ENCODE results near the gene KCNC1. TPM values are rescaled to one million over a fixed set of nuclear protein-coding genes. Genes with fewer than 3 reads are reported as not detected.

The KCNC1 gene
- total RNA-seq, 5 donors from 2014 or later (not counting 1 experiment from before 2014, with no cell fraction given) = not detected

DNA sequence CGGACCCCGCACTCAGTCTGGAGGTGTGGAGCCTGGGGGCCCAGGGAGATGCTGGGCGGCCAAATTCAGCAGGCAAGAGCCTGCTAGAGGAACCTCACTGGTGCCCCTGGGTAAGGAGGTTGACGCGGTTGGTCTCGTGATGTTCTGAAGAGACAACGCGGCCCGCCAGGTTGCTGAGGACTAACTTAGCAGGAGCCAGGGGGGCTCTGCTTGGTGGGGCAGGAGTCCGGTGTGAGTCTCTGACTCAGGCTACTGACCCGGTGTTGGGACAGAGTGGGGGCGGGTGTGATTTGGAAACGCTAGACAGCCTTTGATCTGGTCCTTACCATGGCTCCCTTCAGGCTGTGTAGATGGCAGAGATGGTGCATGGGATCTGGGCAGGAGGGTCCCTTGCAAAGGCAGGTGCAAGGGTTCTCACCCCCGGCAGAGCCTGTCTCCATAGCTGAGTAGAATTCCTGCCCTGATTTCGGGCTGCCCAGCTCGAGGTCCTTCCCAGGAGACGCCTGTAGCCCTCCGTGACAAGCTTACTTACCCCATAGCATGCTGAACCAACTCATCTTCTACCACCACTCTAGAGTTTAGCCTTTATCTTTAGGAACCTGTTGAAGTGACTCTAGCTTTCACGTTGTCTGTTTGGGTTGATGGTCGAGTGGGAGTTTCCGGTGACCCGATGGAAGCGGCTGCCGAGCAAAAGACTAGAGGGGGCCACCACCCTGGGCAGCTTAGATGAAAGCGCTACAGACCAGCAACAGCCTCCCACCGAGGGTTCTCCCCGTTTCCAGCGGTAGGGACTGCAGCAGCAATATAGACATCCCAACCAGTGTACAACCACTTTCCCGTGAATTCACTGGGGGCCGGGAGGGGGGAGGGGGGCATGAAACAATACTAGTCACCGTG is 38.4 kb downstream of the KCNC1 start:
- H3K36me3 Mint-ChIP-seq = no peaks in the 10 kb centered on the region
- H3K9me3 Mint-ChIP-seq = no peaks in the 10 kb centered on the region
- H3K36me3 ChIP-seq (ENCODE audit: control insufficient read depth in 2 of 2, extremely low read depth in 1 of 2, insufficient read depth in 1 of 2, low read length in 1 of 2) = no peaks in the 10 kb centered on the region
- no peaks in the 10 kb centered on the region for H3K27me3 Mint-ChIP-seq
- DNase-seq = no peak
- no peak overlapping the region for H3K27ac Mint-ChIP-seq
- no peaks in the 10 kb centered on the region for H3K4me1 Mint-ChIP-seq
- no peaks in the 10 kb centered on the region for H3K27me3 ChIP-seq (replicated peaks in 1 of 2; ENCODE audit: control insufficient read depth in 2 of 2, extremely low read depth in 1 of 2, insufficient read depth in 2 of 2, low read length in 1 of 2)
- ATAC-seq (replicated peaks in 1 of 4) = no peak
- no peaks in the 10 kb centered on the region for H3K4me1 ChIP-seq (ENCODE audit: control insufficient read depth in 1 of 2, extremely low read depth in 1 of 2, insufficient read depth in 2 of 2, low read length in 2 of 2)
- WGBS (ENCODE audit: insufficient coverage) = 84% methylated on average over 19 of the region's 31 CpGs
- H3K27ac ChIP-seq (ENCODE audit: low read length) = no peak overlapping the region
- no peak overlapping the region for H3K4me3 Mint-ChIP-seq
- POLR2A ChIA-PET = no interaction called here
- no peak overlapping the region for H3K4me3 ChIP-seq (ENCODE audit: control insufficient read depth in 1 of 2, extremely low read depth in 1 of 2, low read length in 1 of 2)
- CTCF ChIA-PET = no interaction called here
- no peaks in the 10 kb centered on the region for H3K9me3 ChIP-seq

GRCh38 chr11:17773674-17774073 is 39.1 kb downstream of the KCNC1 start:
- Histone ChIP-seq H3K4me1 (ENCODE audit: control insufficient read depth in 1 of 2, extremely low read depth in 1 of 2, insufficient read depth in 2 of 2, low read length in 2 of 2) (no peaks in the 10 kb centered on the region), H3K27ac (ENCODE audit: low read length) (no peak overlapping the region), H3K36me3 (ENCODE audit: control insufficient read depth in 2 of 2, extremely low read depth in 1 of 2, insufficient read depth in 1 of 2, low read length in 1 of 2) (no peaks in the 10 kb centered on the region), H3K27me3 (replicated peaks in 1 of 2; ENCODE audit: control insufficient read depth in 2 of 2, extremely low read depth in 1 of 2, insufficient read depth in 2 of 2, low read length in 1 of 2) (no peaks in the 10 kb centered on the region), H3K9me3 (no peaks in the 10 kb centered on the region), H3K4me3 (ENCODE audit: control insufficient read depth in 1 of 2, extremely low read depth in 1 of 2, low read length in 1 of 2) (no peak overlapping the region)
- no peak overlapping the region for H3K4me3 Mint-ChIP-seq
- CTCF ChIA-PET = no interaction called here
- no peaks in the 10 kb centered on the region for H3K4me1 Mint-ChIP-seq
- no peak overlapping the region for H3K27ac Mint-ChIP-seq
- POLR2A ChIA-PET = no interaction called here
- H3K9me3 Mint-ChIP-seq = no peaks in the 10 kb centered on the region
- H3K27me3 Mint-ChIP-seq = no peaks in the 10 kb centered on the region
- no CpG with 5 or more reads among the region's 6 CpGs for WGBS (ENCODE audit: insufficient coverage)
- no peak for DNase-seq
- ATAC-seq (replicated peaks in 1 of 4) = no peak
- H3K36me3 Mint-ChIP-seq = no peaks in the 10 kb centered on the region

DNA sequence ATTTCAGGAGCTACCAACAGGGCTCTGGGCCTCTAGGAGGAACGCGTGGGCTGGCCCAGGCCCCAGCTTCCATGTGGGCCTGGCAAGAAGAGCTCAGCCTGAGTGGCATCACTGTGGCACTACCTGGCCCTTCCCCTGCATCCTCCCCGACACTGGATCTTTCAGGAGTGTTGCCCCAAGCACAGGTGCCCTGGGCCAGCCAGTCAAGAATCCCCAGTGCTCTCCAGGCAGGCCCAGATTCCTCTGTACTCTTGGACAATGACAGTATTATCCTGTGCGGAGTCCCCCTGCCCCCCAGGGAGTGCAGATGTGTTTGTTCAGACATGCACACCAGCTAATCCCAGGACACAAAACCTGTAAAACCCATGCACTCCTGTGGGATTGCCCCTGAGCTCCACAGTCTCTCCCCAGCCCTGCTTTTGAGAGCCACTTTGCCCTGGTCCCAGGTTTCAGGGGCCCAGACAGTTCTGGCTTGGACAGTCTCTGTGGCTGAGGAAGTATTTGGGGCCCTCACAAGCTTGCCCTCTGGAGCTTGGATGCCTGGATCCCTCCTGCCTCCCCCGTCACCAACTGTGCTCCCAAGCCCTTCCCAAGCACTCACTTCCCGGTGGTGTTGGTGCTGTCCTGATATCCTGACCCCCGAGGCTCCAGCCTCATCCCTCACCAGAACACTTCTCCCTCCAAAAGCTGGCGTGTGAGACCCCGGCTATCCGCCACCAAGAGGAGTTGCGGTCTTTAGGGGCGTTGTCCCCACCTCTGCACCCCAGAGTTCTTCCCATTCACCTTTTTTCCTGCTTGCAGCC is 39.9 kb downstream of the KCNC1 start:
- no peaks in the 10 kb centered on the region for H3K9me3 ChIP-seq
- H3K27ac ChIP-seq (ENCODE audit: low read length) = no peak overlapping the region
- no peak overlapping the region for H3K27ac Mint-ChIP-seq
- POLR2A ChIA-PET = no interaction called here
- no peaks in the 10 kb centered on the region for H3K4me1 ChIP-seq (ENCODE audit: control insufficient read depth in 1 of 2, extremely low read depth in 1 of 2, insufficient read depth in 2 of 2, low read length in 2 of 2)
- CTCF ChIA-PET = no interaction called here
- H3K27me3 ChIP-seq (replicated peaks in 1 of 2; ENCODE audit: control insufficient read depth in 2 of 2, extremely low read depth in 1 of 2, insufficient read depth in 2 of 2, low read length in 1 of 2) = no peaks in the 10 kb centered on the region
- no peaks in the 10 kb centered on the region for H3K36me3 Mint-ChIP-seq
- DNase-seq = no peak
- 79% methylated on average over 7 of the region's 12 CpGs for WGBS (ENCODE audit: insufficient coverage)
- no peaks in the 10 kb centered on the region for H3K36me3 ChIP-seq (ENCODE audit: control insufficient read depth in 2 of 2, extremely low read depth in 1 of 2, insufficient read depth in 1 of 2, low read length in 1 of 2)
- H3K4me3 ChIP-seq (ENCODE audit: control insufficient read depth in 1 of 2, extremely low read depth in 1 of 2, low read length in 1 of 2) = no peak overlapping the region
- H3K4me3 Mint-ChIP-seq = no peak overlapping the region
- no peaks in the 10 kb centered on the region for H3K9me3 Mint-ChIP-seq
- H3K27me3 Mint-ChIP-seq = no peaks in the 10 kb centered on the region
- no peaks in the 10 kb centered on the region for H3K4me1 Mint-ChIP-seq
- ATAC-seq (replicated peaks in 1 of 4) = no peak

- CTCF ChIA-PET = no interaction called here
- Mint-ChIP-seq H3K4me3 (no peak overlapping the region), H3K27ac (no peak overlapping the region), H3K27me3 (no peaks in the 10 kb centered on the region), H3K4me1 (no peaks in the 10 kb centered on the region), H3K36me3 (no peaks in the 10 kb centered on the region), H3K9me3 (no peaks in the 10 kb centered on the region)
- ATAC-seq (replicated peaks in 1 of 4) = no peak
- Histone ChIP-seq H3K27me3 (replicated peaks in 1 of 2; ENCODE audit: control insufficient read depth in 2 of 2, extremely low read depth in 1 of 2, insufficient read depth in 2 of 2, low read length in 1 of 2) (no peaks in the 10 kb centered on the region), H3K27ac (ENCODE audit: low read length) (no peak overlapping the region), H3K9me3 (no peaks in the 10 kb centered on the region), H3K36me3 (ENCODE audit: control insufficient read depth in 2 of 2, extremely low read depth in 1 of 2, insufficient read depth in 1 of 2, low read length in 1 of 2) (no peaks in the 10 kb centered on the region), H3K4me1 (ENCODE audit: control insufficient read depth in 1 of 2, extremely low read depth in 1 of 2, insufficient read depth in 2 of 2, low read length in 2 of 2) (no peaks in the 10 kb centered on the region), H3K4me3 (ENCODE audit: control insufficient read depth in 1 of 2, extremely low read depth in 1 of 2, low read length in 1 of 2) (no peak overlapping the region)
- DNase-seq = no peak
- POLR2A ChIA-PET = no interaction called here
- WGBS (ENCODE audit: insufficient coverage) = 77% methylated on average over 3 of the region's 3 CpGs
Observed at GRCh38 chr11:17775035-17775348, 40.4 kb downstream of the KCNC1 start.

DNA sequence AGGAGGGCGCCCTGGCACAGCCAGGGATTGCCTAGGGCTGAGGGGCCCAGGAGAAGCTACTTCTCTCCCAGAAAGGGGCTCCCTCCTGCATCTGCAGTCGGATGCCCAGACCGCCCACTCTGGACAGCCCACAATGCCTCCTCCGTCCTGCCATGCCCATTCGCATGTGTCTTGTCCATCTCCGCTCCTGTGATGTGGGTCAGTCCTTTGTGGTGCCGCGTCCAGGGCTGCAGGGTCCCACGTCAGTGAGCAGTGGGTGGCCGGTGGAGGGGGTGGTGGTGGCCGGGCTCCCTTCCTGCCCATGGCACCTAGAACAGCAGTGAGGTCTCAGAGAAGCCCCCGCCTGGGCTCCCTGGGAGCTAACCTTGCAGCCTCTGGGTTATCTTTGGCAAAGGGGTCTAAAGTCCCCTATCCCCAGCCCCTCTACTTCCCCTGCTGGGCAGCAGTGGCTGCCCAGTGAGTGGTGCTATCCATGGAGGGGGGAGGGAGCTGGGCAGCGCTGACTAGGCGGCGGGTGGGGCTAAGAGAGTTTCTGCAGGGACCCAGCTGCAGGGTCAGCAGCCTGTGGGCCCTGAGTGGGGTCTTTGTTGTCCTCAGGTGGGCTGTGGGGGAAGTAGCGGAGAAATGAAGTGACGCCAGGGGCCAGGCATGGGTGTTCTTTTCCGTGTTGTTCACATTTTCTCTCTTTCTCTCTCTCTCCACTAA is 41.1 kb downstream of the KCNC1 start:
- Mint-ChIP-seq H3K4me1 (no peaks in the 10 kb centered on the region), H3K9me3 (no peaks in the 10 kb centered on the region), H3K4me3 (no peak overlapping the region), H3K27me3 (no peaks in the 10 kb centered on the region), H3K27ac (no peak overlapping the region), H3K36me3 (no peaks in the 10 kb centered on the region)
- ATAC-seq (replicated peaks in 1 of 4) (no peak), DNase-seq (no peak)
- Histone ChIP-seq H3K4me3 (ENCODE audit: control insufficient read depth in 1 of 2, extremely low read depth in 1 of 2, low read length in 1 of 2) (no peak overlapping the region), H3K4me1 (ENCODE audit: control insufficient read depth in 1 of 2, extremely low read depth in 1 of 2, insufficient read depth in 2 of 2, low read length in 2 of 2) (no peaks in the 10 kb centered on the region), H3K27ac (ENCODE audit: low read length) (no peak overlapping the region), H3K9me3 (no peaks in the 10 kb centered on the region), H3K27me3 (replicated peaks in 1 of 2; ENCODE audit: control insufficient read depth in 2 of 2, extremely low read depth in 1 of 2, insufficient read depth in 2 of 2, low read length in 1 of 2) (no peaks in the 10 kb centered on the region), H3K36me3 (ENCODE audit: control insufficient read depth in 2 of 2, extremely low read depth in 1 of 2, insufficient read depth in 1 of 2, low read length in 1 of 2) (no peaks in the 10 kb centered on the region)
- POLR2A ChIA-PET = no interaction called here
- WGBS (ENCODE audit: insufficient coverage) = 84% methylated on average over 5 of the region's 18 CpGs
- CTCF ChIA-PET = no interaction called here

DNA sequence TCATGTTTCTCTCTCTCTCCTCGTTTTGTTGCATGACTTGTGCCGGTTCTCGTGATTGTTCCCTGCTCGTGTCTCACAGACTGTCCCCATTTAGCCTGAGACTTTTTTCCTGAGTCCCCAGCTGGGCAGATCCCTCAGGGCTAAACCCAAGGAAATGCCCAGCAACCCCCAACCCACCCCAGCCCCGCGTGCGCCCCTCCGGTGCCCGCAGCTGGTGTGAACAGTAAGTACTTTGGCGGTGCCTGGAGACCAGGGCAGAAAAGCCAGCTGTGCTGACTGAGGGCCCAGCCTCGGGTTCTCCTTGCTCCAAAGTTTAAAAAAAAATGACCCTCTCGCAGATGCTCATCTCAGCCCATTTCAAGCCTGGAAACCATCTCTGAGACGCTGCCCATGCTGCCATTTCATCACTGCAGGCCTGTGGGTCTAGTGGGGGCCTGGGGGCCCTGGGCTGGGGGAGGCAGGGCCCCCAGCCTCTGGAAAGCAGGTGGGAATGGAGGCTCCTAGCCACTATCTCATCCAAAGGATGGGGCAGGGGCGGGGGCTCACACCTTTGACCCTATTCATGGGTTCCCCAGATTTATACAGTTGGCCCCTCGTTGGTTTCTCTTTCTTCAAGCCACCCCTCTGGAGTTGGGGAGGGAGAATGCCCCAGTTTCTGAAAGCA is 41.8 kb downstream of the KCNC1 start:
- Histone ChIP-seq H3K9me3 (no peaks in the 10 kb centered on the region), H3K27ac (ENCODE audit: low read length) (no peak overlapping the region), H3K4me1 (ENCODE audit: control insufficient read depth in 1 of 2, extremely low read depth in 1 of 2, insufficient read depth in 2 of 2, low read length in 2 of 2) (no peaks in the 10 kb centered on the region), H3K36me3 (ENCODE audit: control insufficient read depth in 2 of 2, extremely low read depth in 1 of 2, insufficient read depth in 1 of 2, low read length in 1 of 2) (no peaks in the 10 kb centered on the region), H3K27me3 (replicated peaks in 1 of 2; ENCODE audit: control insufficient read depth in 2 of 2, extremely low read depth in 1 of 2, insufficient read depth in 2 of 2, low read length in 1 of 2) (no peaks in the 10 kb centered on the region), H3K4me3 (ENCODE audit: control insufficient read depth in 1 of 2, extremely low read depth in 1 of 2, low read length in 1 of 2) (no peak overlapping the region)
- H3K4me1 Mint-ChIP-seq = no peaks in the 10 kb centered on the region
- no peak overlapping the region for H3K27ac Mint-ChIP-seq
- CTCF ChIA-PET = no interaction called here
- DNase-seq (no peak), ATAC-seq (replicated peaks in 1 of 4) (no peak)
- no peaks in the 10 kb centered on the region for H3K36me3 Mint-ChIP-seq
- 84% methylated on average over 11 of the region's 15 CpGs for WGBS (ENCODE audit: insufficient coverage)
- H3K9me3 Mint-ChIP-seq = no peaks in the 10 kb centered on the region
- POLR2A ChIA-PET = no interaction called here
- H3K27me3 Mint-ChIP-seq = no peaks in the 10 kb centered on the region
- no peak overlapping the region for H3K4me3 Mint-ChIP-seq

Measured in T-cell (primary cell).